Activated T-cell treated with anti-CD3 and anti-CD28 coated beads, Interleukin-2, amount 50 U/mL, for 72 hours (primary cell): ENCODE data around the gene MAPK8IP3. TPM values are rescaled to one million over a fixed set of nuclear protein-coding genes. Genes with fewer than 3 reads are reported as not detected.

Source experiments
- ATAC-seq, 2 donors: fragments of 150-1000 bp; cut with Tn5 transposase; replicated peaks in 1 of 2; 2 replicates each; pipeline ENCODE4 v1.10.0; 2021; ENCODE audit warnings: moderate library complexity in 2 of 2, mild to moderate bottlenecking in 1 of 2
- DNase-seq, 2 donors: peaks; one replicate each; pipeline ENCODE4 v3.0.0; 2021 to 2022; ENCODE audit warnings: mixed read lengths in 1 of 2
- H3K27ac Mint-ChIP-seq: one replicate; pipeline ENCODE4 v1.8.0; 2022; ENCODE audit warnings: mild to moderate bottlenecking, moderate library complexity, mixed read lengths
- H3K27me3 Mint-ChIP-seq: one replicate; pipeline ENCODE4 v1.8.0; 2022; ENCODE audit warnings: low read depth, mixed read lengths
- H3K36me3 Mint-ChIP-seq, 2 donors: one replicate each; pipeline ENCODE4 v1.8.0; 2022; ENCODE audit warnings: mixed read lengths in 2 of 2, mild to moderate bottlenecking in 1 of 2; ENCODE audit not compliant: insufficient read depth in 2 of 2
- H3K4me1 Mint-ChIP-seq: one replicate; pipeline ENCODE4 v1.8.0; 2022; ENCODE audit warnings: low read depth, mixed read lengths
- H3K4me3 Mint-ChIP-seq, 2 donors: one replicate each; pipeline ENCODE4 v1.8.0; 2022; ENCODE audit warnings: mild to moderate bottlenecking in 2 of 2, mixed read lengths in 2 of 2, moderate library complexity in 2 of 2
- H3K9me3 Mint-ChIP-seq, 2 donors: one replicate each; pipeline ENCODE4 v1.8.0; 2022; ENCODE audit warnings: mixed read lengths in 2 of 2
- total RNA-seq, 2 donors: library from RNA; stranded (reverse); gene quantifications; one replicate each; pipeline ENCODE4 v1.2.3, GENCODE V29; 2022

MAPK8IP3 gene
- total RNA-seq, 2 donors from 2014 or later = 92.7 to 118 TPM

GRCh38 chr16:1669698-1670097 lies 36.3 kb upstream of the MAPK8IP3 start:
- no peak for DNase-seq
- ATAC-seq = no peak
- H3K4me3 Mint-ChIP-seq = no peak overlapping the region
- peaks cover 2 to 11% of the 10 kb centered on the region in 2 donors for H3K36me3 Mint-ChIP-seq
- H3K4me1 Mint-ChIP-seq = no peaks in the 10 kb centered on the region
- no peaks in the 10 kb centered on the region for H3K27me3 Mint-ChIP-seq
- H3K27ac Mint-ChIP-seq = no peak overlapping the region
- no peaks in the 10 kb centered on the region for H3K9me3 Mint-ChIP-seq

- peaks cover 2 to 11% of the 10 kb centered on the region in 2 donors for H3K36me3 Mint-ChIP-seq
- H3K4me3 Mint-ChIP-seq = no peak overlapping the region
- ATAC-seq = no peak
- no peaks in the 10 kb centered on the region for H3K27me3 Mint-ChIP-seq
- H3K27ac Mint-ChIP-seq = no peak overlapping the region
- H3K4me1 Mint-ChIP-seq = no peaks in the 10 kb centered on the region
- no peak for DNase-seq
- H3K9me3 Mint-ChIP-seq = no peaks in the 10 kb centered on the region
Observed at GRCh38 chr16:1670371-1670770, 35.6 kb upstream of the MAPK8IP3 start.

- no peak for ATAC-seq
- Mint-ChIP-seq H3K4me1 (no peaks in the 10 kb centered on the region), H3K27ac (no peak overlapping the region), H3K36me3 (peaks cover 4 to 11% of the 10 kb centered on the region in 2 donors), H3K27me3 (no peaks in the 10 kb centered on the region), H3K4me3 (no peak overlapping the region), H3K9me3 (no peaks in the 10 kb centered on the region)
- DNase-seq = no peak
Observed at GRCh38 chr16:1670866-1671265, 35.1 kb upstream of the MAPK8IP3 start.

GRCh38 chr16:1673424-1674151 lies 32.4 kb upstream of the MAPK8IP3 start:
- no peaks in the 10 kb centered on the region for H3K9me3 Mint-ChIP-seq
- ATAC-seq = no peak
- H3K27me3 Mint-ChIP-seq = no peaks in the 10 kb centered on the region
- H3K4me1 Mint-ChIP-seq = peaks cover 10% of the 10 kb centered on the region
- H3K4me3 Mint-ChIP-seq = no peak overlapping the region
- DNase-seq = no peak
- H3K36me3 Mint-ChIP-seq = peaks cover 4 to 11% of the 10 kb centered on the region in 2 donors
- H3K27ac Mint-ChIP-seq = no peak overlapping the region

GRCh38 chr16:1674306-1674705 lies 31.7 kb upstream of the MAPK8IP3 start:
- no peaks in the 10 kb centered on the region for H3K9me3 Mint-ChIP-seq
- H3K27me3 Mint-ChIP-seq = no peaks in the 10 kb centered on the region
- H3K36me3 Mint-ChIP-seq = peaks cover 6 to 11% of the 10 kb centered on the region in 2 donors
- DNase-seq (no peak), ATAC-seq (no peak)
- H3K4me1 Mint-ChIP-seq = peaks cover 17% of the 10 kb centered on the region
- no peak overlapping the region for H3K4me3 Mint-ChIP-seq
- H3K27ac Mint-ChIP-seq = no peak overlapping the region

- Mint-ChIP-seq H3K27ac (no peak overlapping the region), H3K27me3 (no peaks in the 10 kb centered on the region), H3K4me1 (peaks cover 17% of the 10 kb centered on the region)
Observed at GRCh38 chr16:1674751-1675664, 31.0 kb upstream of the MAPK8IP3 start.

GRCh38 chr16:1676661-1677060 lies 29.3 kb upstream of the MAPK8IP3 start:
- Mint-ChIP-seq H3K9me3 (no peaks in the 10 kb centered on the region), H3K27ac (peak overlapping the region; percentile 54)

More at GRCh38 chr16:1674751-1675664, 31.0 kb upstream of the MAPK8IP3 start:
- no peak for DNase-seq
- Mint-ChIP-seq H3K36me3 (peaks cover 6 to 8% of the 10 kb centered on the region in 2 donors), H3K4me3 (no peak overlapping the region), H3K9me3 (no peaks in the 10 kb centered on the region)
- no peak for ATAC-seq

GRCh38 chr16:1677339-1677738 lies 28.7 kb upstream of the MAPK8IP3 start:
- no peaks in the 10 kb centered on the region for H3K9me3 Mint-ChIP-seq

More at GRCh38 chr16:1676661-1677060, 29.3 kb upstream of the MAPK8IP3 start:
- ATAC-seq = no peak
- Mint-ChIP-seq H3K4me1 (peaks cover 27% of the 10 kb centered on the region), H3K27me3 (no peaks in the 10 kb centered on the region), H3K36me3 (peaks cover 6 to 8% of the 10 kb centered on the region in 2 donors), H3K4me3 (peak overlapping the region in 1 of 2 donors; percentile 77)
- DNase-seq = no peak

GRCh38 chr16:1677942-1678499 lies 28.0 kb upstream of the MAPK8IP3 start, which contains the start of gene JPT2:
Gene JPT2, plus strand, starts transcription at chr16:1678279. Its CDS starts 34 bp downstream, at chr16:1678313.
- Mint-ChIP-seq H3K4me3 (peak within 1 kb of the TSS; percentile 91 to 93), H3K9me3 (no peaks in the 10 kb centered on the region), H3K27me3 (no peaks in the 10 kb centered on the region), H3K36me3 (peaks cover 3 to 4% of the 10 kb centered on the region in 2 donors), H3K27ac (peak within 1 kb of the TSS; percentile 81), H3K4me1 (peaks cover 31% of the 10 kb centered on the region)
- DNase-seq (peak; percentile 97 to 98), ATAC-seq (peak; percentile 97 to 99)

More at GRCh38 chr16:1677339-1677738, 28.7 kb upstream of the MAPK8IP3 start:
- ATAC-seq = no peak
- Mint-ChIP-seq H3K36me3 (peaks cover 6 to 8% of the 10 kb centered on the region in 2 donors), H3K4me1 (peaks cover 31% of the 10 kb centered on the region), H3K27me3 (no peaks in the 10 kb centered on the region), H3K4me3 (peak overlapping the region; percentile 64 to 77), H3K27ac (no peak overlapping the region)
- no peak for DNase-seq

- ATAC-seq (peak in 1 of 2 donors; percentile 24), DNase-seq (peak; percentile 49 to 52)
- Mint-ChIP-seq H3K4me1 (peaks cover 31% of the 10 kb centered on the region), H3K36me3 (peaks cover under 1 to 5% of the 10 kb centered on the region in 2 donors), H3K27ac (peak overlapping the region; percentile 81), H3K27me3 (no peaks in the 10 kb centered on the region), H3K4me3 (peak overlapping the region; percentile 91 to 93), H3K9me3 (no peaks in the 10 kb centered on the region)
Observed at GRCh38 chr16:1678500-1679098, 27.4 kb upstream of the MAPK8IP3 start.

- ATAC-seq = no peak
- no peak for DNase-seq
- Mint-ChIP-seq H3K9me3 (no peaks in the 10 kb centered on the region), H3K27ac (no peak overlapping the region), H3K36me3 (peaks cover 2 to 8% of the 10 kb centered on the region in 2 donors), H3K4me3 (peak overlapping the region in 1 of 2 donors; percentile 24), H3K4me1 (peaks cover 31% of the 10 kb centered on the region), H3K27me3 (no peaks in the 10 kb centered on the region)
Observed at GRCh38 chr16:1680361-1680760, 25.6 kb upstream of the MAPK8IP3 start.

GRCh38 chr16:1681032-1681431 lies 25.0 kb upstream of the MAPK8IP3 start:
- ATAC-seq (no peak), DNase-seq (no peak)
- Mint-ChIP-seq H3K36me3 (peaks cover 2 to 6% of the 10 kb centered on the region in 2 donors), H3K9me3 (no peaks in the 10 kb centered on the region), H3K4me3 (no peak overlapping the region), H3K27me3 (no peaks in the 10 kb centered on the region), H3K4me1 (peaks cover 31% of the 10 kb centered on the region), H3K27ac (peak overlapping the region; percentile 71)
